GM13977 (cell line): ENCODE results near the gene KRTAP4-7.
"Not testable (repeated sequence)": the region's sequence is repeated elsewhere in the genome, so short reads cannot be mapped to it uniquely, and the experiment has no call there.

ENCODE experiments used
- DNase-seq: peaks from one replicate; pipeline ENCODE4 v3.0.0; 2012; ENCODE audit warnings: low spot score
- in situ Hi-C: fragments of 300-500 bp; cut with MboI; formaldehyde crosslinking; loops from one replicate; pipeline ENCODE4 v1.12.0; 2022; ENCODE audit warnings: low sequenced_read_pairs, low pct_unique_long_range_greater_than_20kb, mixed read lengths, inconsistent platforms; ENCODE audit not compliant: unreplicated experiment
- TF ChIP-seq, protein P1 (sequence below): IDR thresholded peaks from 2 replicates; pipeline ENCODE4 v1.5.1; 2012; ENCODE audit warnings: mild to moderate bottlenecking, control low read depth; ENCODE audit not compliant: insufficient read depth; ENCODE audit errors: extremely low read depth, missing control alignments

Gene KRTAP4-7

DNA sequence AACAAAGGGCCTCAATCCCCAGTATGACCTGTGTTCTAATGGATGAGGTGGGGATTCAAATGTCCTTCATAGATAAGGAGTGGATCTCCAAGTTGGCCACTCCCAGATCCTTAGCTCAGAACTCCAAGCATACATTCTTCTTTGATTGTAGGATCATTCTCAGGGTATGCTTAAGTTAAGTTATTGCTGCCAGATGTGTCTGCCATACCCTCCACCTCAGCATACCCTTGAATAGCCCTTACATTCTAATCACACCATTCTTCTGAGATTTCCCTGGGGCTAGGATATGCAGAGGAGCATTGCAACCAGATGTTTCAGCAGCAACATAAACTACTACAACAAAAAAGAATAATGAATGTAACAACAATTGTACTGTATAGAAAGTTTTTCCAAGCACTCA is 16.7 kb upstream of the KRTAP4-7 start:
- no peak for DNase-seq
- in situ Hi-C loops: no loop called here
- TF ChIP-seq, protein P1, sequence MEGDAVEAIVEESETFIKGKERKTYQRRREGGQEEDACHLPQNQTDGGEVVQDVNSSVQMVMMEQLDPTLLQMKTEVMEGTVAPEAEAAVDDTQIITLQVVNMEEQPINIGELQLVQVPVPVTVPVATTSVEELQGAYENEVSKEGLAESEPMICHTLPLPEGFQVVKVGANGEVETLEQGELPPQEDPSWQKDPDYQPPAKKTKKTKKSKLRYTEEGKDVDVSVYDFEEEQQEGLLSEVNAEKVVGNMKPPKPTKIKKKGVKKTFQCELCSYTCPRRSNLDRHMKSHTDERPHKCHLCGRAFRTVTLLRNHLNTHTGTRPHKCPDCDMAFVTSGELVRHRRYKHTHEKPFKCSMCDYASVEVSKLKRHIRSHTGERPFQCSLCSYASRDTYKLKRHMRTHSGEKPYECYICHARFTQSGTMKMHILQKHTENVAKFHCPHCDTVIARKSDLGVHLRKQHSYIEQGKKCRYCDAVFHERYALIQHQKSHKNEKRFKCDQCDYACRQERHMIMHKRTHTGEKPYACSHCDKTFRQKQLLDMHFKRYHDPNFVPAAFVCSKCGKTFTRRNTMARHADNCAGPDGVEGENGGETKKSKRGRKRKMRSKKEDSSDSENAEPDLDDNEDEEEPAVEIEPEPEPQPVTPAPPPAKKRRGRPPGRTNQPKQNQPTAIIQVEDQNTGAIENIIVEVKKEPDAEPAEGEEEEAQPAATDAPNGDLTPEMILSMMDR: no peak

DNA sequence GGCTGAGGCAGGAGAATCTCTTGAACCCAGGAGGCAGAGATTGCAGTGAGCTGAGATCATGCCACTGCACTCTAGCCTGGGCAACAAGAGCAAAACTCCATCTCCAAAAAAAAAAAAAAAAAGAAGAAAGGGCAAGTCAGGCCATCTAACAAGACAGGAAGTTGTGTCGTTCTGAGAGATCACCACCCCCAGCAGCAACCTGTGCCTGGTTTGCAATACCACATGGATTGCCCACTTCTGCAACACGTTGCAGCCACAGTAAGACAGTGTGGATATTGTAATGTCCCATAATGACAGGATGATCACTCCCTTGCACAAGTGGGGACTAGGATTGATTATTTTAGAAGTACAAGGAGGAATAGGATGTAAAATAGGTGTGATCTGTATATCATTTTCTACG is 14.9 kb upstream of the KRTAP4-7 start:
- in situ Hi-C loops: no loop called here
- TF ChIP-seq, protein P1: no peak
- DNase-seq: no peak

DNA sequence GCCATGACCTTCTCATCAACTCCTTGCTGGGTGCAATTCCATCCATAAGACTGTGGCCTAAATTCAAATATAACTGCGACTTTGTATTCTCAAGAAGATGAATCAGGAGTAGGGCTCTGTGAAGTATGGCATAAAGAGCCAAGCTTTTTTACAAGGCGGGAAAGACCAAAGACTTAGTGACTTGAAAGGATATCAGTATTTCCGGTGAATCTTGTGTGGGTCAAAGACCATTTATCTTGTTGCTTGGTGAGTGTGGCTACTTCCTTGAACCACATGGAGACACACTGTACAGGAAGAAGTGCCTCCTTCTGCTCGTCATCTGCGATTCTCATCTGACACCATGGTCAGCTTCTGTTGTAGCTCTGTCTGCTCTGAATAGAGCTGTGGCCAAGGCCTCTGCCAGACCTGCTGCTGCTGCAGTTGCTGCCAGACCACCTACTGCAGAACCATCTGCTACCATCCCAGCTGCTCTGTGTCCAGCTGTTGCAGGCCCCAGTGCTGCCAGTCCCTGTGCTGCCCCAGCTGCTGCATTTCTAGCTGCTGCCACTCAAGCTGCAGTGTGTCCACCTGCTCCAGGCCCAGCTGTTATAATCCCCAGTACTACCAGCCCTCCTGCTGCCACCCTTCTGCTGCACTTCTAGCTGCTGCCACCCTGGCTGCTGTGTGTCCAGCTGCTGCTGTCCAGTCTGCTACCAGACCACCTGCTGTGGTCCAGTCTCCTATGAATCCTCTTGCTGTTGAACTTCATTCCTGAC is 12.2 kb upstream of the KRTAP4-7 start:
- TF ChIP-seq, protein P1: no peak
- in situ Hi-C loops: no loop called here
- no peak for DNase-seq

DNA sequence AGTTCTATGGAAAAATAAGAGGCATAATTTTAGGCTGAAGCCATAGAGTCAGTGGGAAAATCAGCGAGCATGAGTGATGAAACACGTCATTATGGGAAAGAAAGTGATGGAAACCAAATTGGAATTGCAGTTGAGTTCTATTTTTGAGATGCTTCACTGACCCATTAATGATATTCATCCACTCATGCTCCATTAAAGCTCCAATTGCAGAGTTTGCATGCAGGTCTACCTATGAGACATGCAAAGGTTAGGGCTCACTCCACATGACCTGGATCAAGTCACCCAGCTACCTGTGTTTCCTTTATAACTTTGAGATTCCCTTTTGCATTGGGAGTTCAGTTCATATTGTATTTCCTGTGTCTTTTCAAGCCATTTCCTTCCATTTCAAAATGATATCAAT is 10.3 kb upstream of the KRTAP4-7 start:
- in situ Hi-C loops: no loop called here
- DNase-seq: no peak
- TF ChIP-seq, protein P1: no peak

DNA sequence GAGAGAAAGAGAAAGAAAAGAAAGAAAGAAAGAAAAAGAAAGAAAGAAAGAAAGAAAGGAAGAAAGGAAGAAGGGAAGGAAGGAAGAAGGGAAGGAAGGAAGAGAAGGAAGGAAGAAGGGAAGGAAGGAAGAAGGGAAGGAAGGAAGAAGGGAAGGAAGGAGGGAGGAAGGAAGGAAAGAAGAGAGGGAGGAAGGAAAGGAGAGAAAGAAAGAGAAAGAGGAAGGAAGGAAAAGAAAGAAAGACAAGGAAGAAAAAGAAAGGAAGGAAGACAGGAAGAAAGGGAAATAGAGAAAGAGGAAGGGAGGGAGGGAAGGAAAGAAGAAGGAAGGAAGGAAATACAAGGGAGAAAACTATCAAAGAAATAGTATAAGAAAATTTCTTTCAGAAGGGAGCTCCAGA is 7.2 kb upstream of the KRTAP4-7 start:
- in situ Hi-C loops: no loop called here
- no peak for DNase-seq
- TF ChIP-seq, protein P1: no peak

DNA sequence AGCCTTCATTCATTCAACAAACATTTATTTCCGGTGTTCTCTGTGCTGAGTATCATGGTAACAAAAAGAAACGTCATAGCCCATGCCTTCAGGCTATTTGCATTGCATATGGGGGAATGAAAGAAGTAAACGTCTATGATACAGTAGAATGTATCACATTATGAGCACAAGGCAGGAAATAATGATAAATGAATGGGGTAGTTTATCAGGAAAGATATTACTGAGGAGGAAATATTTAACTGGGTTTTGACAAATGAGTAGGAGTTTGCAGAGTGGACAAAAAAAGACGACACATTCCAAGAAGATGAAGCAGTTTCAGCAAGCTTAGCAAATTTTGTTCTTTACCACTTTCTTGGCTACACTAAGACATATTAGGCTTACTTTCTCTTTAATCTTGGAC is 1.3 kb upstream of the KRTAP4-7 start:
- no peak for DNase-seq
- TF ChIP-seq, protein P1: no peak
- in situ Hi-C loops: no loop called here

DNA sequence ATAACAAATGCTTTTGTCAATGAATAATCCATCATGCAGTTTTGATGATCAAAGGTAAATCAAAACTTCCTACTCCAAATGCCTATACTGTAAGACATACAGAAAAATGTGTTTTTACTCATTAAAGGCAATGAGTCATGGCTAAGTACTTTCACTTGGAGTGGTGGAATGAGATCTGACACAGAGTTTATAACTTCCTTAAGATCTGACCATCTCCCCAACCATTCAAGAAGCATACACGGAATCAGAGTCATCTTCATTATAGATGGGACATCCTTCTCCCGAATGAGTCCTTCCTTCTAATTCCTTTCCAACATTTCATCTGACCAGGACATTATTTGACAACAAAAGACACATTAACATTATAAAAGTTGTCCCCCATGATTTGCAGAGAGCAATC is 523 bp upstream of the KRTAP4-7 start:
- in situ Hi-C loops, DNase-seq: not testable (repeated sequence)

DNA sequence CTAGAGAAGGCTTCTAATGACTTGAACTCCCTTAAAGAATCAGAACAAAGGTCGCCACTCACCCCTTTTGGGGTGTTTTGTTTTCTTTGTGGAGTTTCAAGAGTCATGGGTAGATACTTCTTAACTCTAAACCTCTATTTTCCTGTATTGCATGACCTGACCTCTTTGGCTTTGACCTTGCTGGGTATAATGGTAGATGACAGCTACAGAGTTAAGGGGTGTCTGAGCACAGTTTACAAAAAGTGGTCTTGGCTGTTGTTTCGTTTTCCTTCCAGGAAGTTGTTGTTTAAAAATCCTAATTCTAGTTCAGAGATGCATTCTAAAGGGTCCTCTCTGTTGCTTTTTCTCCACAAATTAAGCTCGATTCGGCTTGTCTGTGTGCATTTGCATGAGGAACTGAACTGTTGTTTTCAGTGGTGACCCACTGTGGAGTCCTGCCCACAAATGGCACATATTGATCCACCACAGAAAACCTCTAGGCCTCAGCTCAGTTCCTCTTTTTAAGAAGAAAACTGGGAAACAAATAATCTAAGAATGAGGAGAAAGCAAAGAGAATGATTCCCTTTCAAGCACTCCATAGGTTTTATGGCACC is 4.9 kb downstream of the KRTAP4-7 start:
- in situ Hi-C loops, DNase-seq: not testable (repeated sequence)
